ENCODE data around the gene MICU1. TPM values are rescaled to one million over a fixed set of nuclear protein-coding genes. Genes with fewer than 3 reads are reported as not detected.
"Not testable (repeated sequence)": the region's sequence is repeated elsewhere in the genome, so short reads cannot be mapped to it uniquely, and the experiment has no call there.

The MICU1 gene
- total RNA-seq, 1 experiment from 2014 or later, result 26.7 TPM

DNA sequence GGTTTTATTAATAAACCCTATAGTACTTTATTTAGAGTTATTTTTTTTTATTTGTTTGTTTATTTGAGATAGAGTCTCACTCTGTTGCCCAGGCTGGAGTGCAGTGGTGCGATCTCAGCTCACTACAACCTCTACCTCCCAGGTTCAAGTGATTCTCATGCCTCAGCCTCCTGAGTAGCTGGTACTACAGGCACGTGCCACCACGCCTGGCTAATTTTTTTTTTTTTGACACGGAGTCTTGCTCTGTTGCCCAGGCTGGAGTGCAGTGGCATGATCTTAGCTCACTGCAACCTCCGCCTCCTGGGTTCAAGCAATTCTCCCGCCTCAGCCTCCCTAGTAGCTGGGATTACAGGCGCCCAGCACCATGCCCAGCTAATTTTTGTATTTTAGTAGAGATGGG lies 279.8 kb downstream of the MICU1 start:
- not testable (repeated sequence) for DNase-seq (ENCODE audit: low read depth)

DNA sequence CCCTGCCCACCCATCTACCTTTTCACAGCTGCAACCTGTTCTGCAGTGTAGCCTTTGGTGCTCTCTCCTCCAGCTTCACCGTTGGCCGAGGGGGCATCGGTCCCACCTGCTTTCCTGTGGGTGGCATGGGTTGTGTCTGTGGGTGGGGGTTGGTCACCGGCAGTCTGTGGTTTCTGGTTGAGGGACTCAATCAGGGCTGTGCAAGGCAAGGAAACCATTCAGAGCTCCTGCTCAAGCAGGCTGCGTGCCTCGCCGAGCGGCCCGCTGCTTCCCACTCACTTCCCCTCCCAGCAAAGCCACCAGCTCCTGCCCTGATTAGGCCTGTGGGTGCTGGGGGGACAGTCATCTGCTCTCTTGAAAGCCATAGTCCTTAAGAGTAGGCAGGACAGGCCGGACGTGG lies 280.9 kb downstream of the MICU1 start:
- DNase-seq (ENCODE audit: low read depth), result no peak

- no peak for DNase-seq (ENCODE audit: low read depth)
Observed at GRCh38 chr10:72342911-72343310, 283.0 kb downstream of the MICU1 start.

GRCh38 chr10:72340510-72341261 lies 285.2 kb downstream of the MICU1 start:
- DNase-seq (ENCODE audit: low read depth), result no peak

DNA sequence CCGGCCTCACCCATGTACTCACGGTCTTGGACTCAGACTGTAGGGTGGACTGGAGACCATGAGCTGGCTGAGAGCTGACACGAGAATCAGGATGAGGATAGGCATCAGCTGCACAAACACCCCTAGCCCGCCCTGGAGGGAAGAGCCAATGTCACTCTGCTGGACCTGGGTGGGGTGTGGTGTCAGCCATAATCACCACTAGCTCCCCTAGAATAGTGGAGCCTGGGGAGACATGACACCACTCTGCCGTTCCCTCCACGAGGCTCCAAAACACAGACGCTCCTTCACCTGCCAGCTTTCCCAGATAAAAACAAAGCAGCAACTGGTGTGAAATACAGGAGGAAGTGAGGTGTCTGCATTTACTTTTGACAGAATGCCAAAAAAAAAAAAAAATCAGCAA lies 287.7 kb downstream of the MICU1 start:
- DNase-seq (ENCODE audit: low read depth), result no peak

DNA sequence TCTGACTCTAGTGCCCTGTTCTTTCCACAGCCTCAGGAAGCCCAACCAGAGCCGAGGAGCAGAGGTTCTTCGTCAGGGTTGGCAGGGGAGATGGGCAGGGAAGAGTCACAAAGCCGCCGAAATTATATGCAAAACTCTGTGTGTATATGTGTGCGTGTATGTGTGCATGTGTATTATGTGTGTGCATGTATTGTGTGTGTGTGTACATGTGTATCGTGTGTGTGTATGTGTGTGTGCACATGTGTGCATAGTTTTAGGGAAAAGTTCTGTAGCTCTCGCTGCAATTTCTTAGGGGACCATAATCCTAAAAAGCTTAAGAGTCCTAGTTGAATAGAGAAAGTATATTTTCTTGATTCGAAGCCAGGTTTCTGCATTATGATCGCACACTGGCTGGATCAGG lies 288.2 kb downstream of the MICU1 start:
- no peak for DNase-seq (ENCODE audit: low read depth)

- DNase-seq (ENCODE audit: low read depth), result peak; percentile 61
Observed at GRCh38 chr10:72337039-72337629, 288.7 kb downstream of the MICU1 start.

- DNase-seq (ENCODE audit: low read depth), result no peak
Observed at GRCh38 chr10:72336259-72337038, 289.4 kb downstream of the MICU1 start.

DNA sequence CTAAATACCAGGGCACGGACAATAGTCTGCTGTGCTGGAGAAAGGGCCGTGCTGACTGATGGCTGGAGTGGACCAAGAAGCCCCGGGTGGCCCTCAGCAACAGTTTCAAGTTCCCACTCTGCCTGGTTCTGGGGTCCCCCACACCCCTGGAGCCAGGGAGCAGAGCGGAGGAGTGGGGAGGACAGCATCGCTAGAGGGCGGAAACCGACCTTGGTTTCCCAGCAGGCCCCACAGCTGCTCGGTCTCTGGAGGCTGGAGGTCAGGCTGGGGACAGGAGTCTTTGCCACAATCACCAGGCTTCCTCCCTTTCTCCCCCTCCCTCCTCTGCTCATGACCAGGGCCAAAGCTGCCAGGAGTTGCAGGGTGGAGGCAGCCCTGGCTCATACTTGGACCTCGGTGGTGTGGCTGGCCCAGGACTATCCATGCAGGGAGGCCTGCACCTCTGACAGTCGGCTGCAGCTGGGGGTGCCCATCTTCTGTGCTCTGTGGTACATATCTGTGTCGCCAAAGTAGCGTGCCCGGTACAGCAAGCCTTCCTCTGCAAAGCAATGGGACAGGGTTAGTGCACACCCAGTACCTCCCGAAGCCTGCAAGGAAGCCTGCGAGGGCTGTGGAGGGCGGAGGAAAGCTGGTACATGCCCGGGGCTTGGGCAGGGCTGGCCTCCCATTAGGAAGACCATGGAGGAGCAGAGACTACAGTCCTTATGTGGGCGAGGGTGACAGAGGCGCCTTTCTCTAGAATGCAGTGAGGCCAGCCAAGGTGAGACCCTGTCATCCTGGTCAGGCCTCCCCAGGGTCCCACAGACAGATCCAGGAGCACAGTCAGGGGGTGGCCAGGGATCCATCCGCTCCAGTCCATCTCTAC lies 290.3 kb downstream of the MICU1 start:
- DNase-seq (ENCODE audit: low read depth), result no peak

GRCh38 chr10:72334825-72335393 lies 291.0 kb downstream of the MICU1 start:
- DNase-seq (ENCODE audit: low read depth), result peak; percentile 74

DNA sequence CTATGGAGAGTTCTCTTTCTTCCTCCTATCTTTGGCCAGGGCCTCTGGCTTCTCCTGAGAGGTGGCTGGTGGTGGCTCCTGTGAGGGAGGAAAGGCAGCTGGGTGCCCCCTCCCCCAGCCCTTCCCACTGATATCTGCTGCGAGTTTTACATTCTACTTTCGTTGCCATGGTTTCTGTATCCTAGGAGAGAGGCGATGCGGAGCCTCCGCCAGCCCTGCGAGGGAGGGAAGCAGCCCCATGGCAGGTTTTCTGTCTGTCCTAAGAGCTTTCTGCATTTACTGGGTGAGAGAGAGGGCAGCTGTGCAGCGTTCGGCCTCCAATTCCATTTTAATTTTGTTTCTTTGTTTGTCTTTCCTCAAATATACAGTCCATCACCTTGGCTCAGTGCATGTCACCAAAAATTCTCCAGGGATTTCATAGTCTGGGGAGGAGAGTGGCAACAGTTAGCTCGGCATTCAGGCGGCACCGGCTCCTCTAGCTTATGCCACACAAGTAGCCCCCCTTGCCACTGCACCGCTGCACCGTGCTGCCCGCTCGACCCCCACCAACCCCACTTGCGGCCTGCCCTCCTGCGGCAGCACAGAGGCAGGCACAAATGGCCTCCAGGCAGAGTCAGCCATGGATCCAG lies 291.6 kb downstream of the MICU1 start:
- no peak for DNase-seq (ENCODE audit: low read depth)

DNA sequence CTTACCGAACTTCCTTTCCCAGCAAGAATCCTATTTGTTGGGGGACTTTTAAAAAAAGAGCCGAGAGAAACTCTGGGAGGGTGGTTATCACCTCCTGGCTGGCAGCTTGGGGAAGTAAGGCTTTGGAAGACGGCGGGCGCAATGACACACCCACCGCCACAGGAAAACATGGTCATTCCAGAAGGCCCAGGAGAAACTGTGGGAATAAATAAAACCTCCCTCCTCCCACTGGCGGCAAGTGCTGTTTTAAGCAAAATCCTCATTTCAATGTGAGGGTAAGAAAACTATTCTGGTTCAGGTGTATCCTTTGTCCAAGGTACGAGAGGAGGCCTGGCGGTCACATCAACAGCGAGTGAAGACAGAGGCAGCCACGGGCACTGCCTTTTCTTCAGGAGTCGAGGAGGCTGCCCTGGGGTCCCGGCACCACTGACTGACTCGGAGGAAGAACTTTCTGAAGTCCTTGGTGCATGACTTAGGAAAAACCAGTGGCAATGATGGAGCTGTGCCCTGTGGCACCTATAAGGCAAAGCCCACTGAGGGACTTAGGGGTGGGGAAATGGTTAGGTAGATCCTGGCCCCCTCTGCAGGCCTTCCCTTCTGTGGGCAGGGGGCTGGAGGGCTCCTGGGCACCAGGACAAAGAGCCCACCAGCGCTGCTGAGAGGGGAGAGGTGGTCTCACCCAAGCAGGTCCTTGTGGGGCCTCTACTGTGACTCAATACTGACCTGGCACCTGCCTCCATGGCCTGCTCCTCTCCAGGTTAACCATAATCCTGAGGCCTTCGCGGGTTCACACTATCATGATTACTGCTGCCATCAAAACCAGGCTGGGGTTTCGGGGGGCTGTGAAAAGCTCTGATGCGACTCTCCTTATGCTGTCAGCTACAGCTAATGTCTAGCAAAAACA lies 292.5 kb downstream of the MICU1 start:
- no peak for DNase-seq (ENCODE audit: low read depth)

DNA sequence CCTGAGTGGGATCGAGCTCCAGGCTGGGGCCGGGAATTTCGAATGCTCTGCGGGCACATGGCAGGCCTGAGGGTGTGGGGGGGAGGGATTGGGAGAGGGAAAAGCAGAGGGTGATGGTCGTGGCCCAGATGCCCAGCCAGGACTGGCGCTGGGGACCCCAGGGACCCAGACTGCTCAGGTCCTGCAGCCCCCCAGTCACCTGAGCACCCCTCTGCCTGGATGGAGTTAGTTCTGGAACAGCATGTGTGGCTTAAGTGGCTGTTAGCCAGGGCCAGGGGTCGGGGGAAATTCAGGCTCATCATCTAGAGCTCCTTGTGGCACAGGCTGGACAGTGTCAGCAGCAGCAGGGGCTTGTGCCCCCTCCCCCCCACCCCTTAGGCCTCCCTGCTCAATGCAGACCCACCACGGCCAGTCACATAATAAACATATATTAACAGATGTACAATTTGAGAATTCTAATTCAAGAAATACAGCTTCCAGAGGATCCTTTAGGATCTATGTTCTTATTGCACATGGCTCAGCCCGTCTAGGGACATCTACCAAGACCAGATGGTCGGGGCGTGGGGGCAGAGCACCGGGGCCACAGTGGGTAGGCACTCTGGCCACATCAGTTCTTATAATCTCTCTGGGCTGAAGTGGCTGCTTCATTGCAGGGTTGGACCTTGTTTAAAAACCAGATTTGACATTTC lies 293.3 kb downstream of the MICU1 start:
- DNase-seq (ENCODE audit: low read depth), result no peak

DNA sequence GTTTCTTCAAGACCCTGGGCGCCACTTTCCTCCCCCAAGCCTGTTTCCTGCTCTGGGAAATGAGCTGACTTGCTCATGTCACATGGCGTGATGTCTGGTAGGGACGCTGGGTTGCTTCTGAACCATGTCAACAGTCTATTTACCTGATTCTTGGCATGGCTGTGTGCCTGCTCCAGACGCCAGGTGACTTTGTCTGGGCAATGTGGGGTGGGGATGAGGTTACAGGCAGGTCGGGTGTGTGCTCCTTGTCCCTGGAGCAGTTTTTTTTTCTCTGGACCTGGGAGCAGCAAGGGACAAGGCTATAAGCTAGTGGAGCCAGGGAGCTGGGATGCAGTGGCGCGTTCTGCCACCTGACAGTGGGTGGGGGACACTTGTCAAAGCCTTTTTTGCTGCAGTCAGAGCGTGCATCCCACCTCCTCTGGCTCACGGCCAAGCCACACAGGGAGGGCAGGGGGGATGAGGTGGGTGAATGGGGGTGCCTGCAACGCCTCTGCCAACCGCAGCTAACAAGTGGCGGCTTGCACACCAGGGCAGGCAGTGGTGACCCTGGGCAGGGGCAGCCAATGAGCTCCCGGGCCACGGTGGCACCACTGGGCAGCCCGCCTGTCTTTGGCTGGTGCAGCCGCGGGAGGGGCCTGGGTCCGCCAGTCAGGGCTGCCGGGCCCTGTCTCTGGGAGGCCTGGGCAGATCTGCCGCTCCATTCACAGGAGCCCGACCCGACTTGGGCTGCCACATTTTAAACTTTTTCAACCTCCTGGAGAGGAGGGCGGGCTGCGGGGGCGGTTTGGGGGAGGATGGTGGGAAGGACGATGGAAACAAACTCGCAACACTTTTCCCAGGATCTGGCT lies 294.1 kb downstream of the MICU1 start:
- peak; percentile 62 for DNase-seq (ENCODE audit: low read depth)

- DNase-seq (ENCODE audit: low read depth), result no peak
Observed at GRCh38 chr10:72330069-72330426, 295.8 kb downstream of the MICU1 start.

- no peak for DNase-seq (ENCODE audit: low read depth)
Observed at GRCh38 chr10:72329290-72330068, 296.4 kb downstream of the MICU1 start.

- no peak for DNase-seq (ENCODE audit: low read depth)
Observed at GRCh38 chr10:72328829-72329204, 297.1 kb downstream of the MICU1 start.
